HFF-Myc (cell line): ENCODE measurements around the gene ASB10.
A peak's percentile ranks its signal among the peaks of the same experiment; 100 is the strongest.

Experiments
- DNase-seq: peaks from one replicate; pipeline ENCODE4 v3.0.0-alpha.2; 2011; ENCODE audit warnings: low read depth; ENCODE audit errors: extremely low read depth
- H3K4me3 ChIP-seq: replicated peaks from 2 replicates; pipeline ENCODE4 v1.5.1; 2011; ENCODE audit warnings: low read depth, mild to moderate bottlenecking, control low read depth, low read length
- TF ChIP-seq, protein P1 (sequence below): IDR thresholded peaks from 2 replicates; pipeline ENCODE4 v1.5.1; 2012; ENCODE audit warnings: mild to moderate bottlenecking, low read depth, low read length, control low read depth; ENCODE audit errors: missing control alignments

Gene ASB10, protein sequence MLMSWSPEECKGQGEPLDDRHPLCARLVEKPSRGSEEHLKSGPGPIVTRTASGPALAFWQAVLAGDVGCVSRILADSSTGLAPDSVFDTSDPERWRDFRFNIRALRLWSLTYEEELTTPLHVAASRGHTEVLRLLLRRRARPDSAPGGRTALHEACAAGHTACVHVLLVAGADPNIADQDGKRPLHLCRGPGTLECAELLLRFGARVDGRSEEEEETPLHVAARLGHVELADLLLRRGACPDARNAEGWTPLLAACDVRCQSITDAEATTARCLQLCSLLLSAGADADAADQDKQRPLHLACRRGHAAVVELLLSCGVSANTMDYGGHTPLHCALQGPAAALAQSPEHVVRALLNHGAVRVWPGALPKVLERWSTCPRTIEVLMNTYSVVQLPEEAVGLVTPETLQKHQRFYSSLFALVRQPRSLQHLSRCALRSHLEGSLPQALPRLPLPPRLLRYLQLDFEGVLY

DNA sequence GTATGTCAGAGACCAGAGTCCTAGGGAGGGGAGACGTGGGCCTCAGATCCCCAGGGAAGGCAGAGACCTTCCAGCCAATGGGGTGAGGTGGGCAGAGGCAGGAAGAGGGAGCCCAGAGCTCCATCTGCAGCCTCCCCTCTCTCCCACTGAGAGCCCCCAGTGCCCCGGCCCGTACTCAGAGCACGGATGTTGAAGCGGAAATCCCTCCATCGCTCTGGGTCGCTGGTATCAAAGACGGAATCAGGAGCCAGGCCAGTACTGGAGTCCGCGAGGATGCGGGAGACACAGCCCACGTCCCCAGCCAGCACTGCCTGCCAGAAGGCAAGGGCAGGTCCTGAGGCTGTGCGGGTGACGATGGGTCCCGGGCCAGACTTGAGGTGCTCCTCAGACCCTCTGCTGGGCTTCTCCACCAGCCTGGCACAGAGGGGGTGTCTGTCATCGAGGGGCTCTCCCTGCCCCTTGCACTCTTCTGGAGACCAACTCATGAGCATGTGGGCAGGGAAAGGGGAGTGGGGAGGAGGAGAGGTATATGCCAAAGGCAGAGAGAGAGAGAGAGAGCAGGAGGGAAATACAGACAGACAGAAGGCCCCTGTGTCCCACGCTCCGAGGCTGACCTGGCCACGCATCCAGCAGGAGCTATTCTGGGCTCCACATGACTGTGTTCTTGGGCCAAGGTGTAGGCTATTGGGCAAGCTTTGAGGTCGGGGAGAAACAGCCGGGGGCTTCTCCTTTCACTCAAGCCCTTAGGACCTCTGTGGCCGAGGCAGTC lies at the start of gene ASB10:
Gene ASB10 (minus strand): TSS at position 611 of the 769 bp plus-strand sequence. CDS start 120 bp downstream, at position 491.
- TF ChIP-seq, protein P1, sequence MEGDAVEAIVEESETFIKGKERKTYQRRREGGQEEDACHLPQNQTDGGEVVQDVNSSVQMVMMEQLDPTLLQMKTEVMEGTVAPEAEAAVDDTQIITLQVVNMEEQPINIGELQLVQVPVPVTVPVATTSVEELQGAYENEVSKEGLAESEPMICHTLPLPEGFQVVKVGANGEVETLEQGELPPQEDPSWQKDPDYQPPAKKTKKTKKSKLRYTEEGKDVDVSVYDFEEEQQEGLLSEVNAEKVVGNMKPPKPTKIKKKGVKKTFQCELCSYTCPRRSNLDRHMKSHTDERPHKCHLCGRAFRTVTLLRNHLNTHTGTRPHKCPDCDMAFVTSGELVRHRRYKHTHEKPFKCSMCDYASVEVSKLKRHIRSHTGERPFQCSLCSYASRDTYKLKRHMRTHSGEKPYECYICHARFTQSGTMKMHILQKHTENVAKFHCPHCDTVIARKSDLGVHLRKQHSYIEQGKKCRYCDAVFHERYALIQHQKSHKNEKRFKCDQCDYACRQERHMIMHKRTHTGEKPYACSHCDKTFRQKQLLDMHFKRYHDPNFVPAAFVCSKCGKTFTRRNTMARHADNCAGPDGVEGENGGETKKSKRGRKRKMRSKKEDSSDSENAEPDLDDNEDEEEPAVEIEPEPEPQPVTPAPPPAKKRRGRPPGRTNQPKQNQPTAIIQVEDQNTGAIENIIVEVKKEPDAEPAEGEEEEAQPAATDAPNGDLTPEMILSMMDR: no peak
- no peak for DNase-seq
- no peak within 1 kb of the TSS for H3K4me3 ChIP-seq

DNA sequence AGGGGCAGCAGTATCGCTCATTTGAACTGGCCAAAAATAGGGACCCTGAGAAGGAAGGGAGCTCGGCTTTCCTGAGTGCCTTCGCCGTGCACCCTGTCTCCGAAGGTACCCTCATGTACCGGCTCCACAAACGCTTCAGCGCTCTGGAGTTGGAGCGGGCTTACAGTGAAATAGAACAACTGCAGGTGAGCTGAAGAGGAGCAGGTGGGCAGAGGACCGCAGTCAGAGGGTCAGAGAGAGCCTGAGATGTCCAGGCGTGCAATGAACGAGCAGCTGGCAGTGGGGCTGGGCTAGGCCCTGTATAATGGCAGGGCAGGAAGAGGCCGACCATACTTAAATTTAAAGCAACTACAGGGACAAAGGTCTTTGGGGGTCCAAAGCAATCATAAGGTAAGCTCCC lies 49.4 kb upstream of the ASB10 start:
- no peak overlapping the region for H3K4me3 ChIP-seq
- TF ChIP-seq, protein P1: no peak
- DNase-seq: no peak

DNA sequence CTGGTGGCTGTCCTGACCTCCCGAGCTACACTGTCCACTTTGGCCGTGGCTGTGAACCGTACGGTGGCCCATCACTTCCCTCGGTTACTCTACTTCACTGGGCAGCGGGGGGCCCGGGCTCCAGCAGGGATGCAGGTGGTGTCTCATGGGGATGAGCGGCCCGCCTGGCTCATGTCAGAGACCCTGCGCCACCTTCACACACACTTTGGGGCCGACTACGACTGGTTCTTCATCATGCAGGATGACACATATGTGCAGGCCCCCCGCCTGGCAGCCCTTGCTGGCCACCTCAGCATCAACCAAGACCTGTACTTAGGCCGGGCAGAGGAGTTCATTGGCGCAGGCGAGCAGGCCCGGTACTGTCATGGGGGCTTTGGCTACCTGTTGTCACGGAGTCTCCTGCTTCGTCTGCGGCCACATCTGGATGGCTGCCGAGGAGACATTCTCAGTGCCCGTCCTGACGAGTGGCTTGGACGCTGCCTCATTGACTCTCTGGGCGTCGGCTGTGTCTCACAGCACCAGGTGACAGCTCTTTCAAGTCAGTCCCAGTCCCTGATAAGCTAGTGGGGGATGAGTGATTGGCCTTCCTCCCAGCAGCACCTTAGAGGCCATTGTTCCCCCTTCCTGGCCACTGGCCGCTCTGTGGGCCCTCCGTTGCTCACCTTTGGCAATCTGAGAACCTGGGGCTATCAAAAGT lies 48.2 kb upstream of the ASB10 start:
- no peak overlapping the region for H3K4me3 ChIP-seq
- no peak for DNase-seq
- TF ChIP-seq, protein P1: no peak

DNA sequence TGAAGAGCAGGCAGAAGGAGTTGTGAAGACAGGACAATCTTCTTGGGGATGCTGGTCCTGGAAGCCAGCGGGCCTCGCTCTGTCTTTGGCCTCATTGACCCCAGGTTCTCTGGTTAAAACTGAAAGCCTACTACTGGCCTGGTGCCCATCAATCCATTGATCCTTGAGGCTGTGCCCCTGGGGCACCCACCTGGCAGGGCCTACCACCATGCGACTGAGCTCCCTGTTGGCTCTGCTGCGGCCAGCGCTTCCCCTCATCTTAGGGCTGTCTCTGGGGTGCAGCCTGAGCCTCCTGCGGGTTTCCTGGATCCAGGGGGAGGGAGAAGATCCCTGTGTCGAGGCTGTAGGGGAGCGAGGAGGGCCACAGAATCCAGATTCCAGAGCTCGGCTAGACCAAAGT lies 46.8 kb upstream of the ASB10 start:
- DNase-seq: no peak
- TF ChIP-seq, protein P1: no peak
- H3K4me3 ChIP-seq: peak overlapping the region; percentile 99

DNA sequence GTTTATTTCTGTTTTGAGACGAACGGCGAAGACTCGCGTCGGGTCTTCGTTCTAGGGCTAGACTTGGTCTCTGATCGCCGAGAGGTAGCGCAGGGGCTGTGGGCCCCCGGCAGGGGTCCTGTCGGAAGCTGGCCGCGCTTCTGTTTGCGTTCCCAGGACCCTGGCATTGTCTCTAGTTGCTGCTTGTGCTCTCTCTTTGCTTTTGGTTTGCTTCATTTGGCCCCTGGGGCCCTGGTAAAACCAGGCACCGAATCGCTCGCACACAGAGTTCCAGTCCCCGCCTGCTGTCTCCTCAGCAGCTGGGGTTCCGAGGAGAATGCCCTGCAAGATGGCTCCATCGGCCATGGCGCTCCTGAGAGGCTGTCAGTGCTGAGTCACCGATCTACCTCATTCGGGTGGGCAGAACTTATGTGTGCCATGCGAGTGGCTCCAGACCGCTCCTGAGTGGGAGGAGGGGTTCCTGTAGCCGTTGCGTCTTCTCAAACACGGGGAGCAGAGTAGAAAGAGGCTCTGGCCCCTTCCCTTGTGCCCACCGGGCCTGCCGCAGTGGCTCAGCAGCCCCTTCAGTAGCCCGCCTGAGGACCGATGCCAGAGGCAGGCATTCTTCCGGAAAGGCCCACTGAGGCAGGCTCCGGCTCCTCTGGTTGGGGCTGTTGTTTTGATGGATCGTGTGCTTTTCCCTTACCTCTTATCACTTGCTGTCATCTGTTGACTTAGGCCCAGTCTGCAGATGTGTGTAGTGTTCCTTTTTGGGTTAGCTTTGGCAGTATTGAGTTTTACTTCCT lies 46.1 kb upstream of the ASB10 start:
- peak; percentile 35 for DNase-seq
- TF ChIP-seq, protein P1: no peak
- H3K4me3 ChIP-seq: peak overlapping the region; percentile 99
